Esophagus (tissue), 2 donors: ENCODE measurements around the gene PRPF38B. TPM values are rescaled to one million over a fixed set of nuclear protein-coding genes. Genes with fewer than 3 reads are reported as not detected.

Source experiments
- H3K27ac ChIP-seq, 2 donors: one replicate each; pipeline ENCODE4 v1.5.1; 2013; ENCODE audit warnings: low read depth in 2 of 2, mild to moderate bottlenecking in 2 of 2, inconsistent platforms in 1 of 2, low read length in 1 of 2, moderate library complexity in 1 of 2
- H3K27me3 ChIP-seq, 2 donors: one replicate each; pipeline ENCODE4 v1.6.1; 2013; ENCODE audit warnings: low read length in 2 of 2, control low read depth in 1 of 2, mild to moderate bottlenecking in 1 of 2; ENCODE audit not compliant: insufficient read depth in 2 of 2, control insufficient read depth in 1 of 2
- H3K36me3 ChIP-seq, 2 donors: one replicate each; pipeline ENCODE4 v1.6.1; 2013; ENCODE audit warnings: low read length in 1 of 2; ENCODE audit not compliant: control insufficient read depth in 2 of 2, insufficient read depth in 2 of 2
- H3K4me1 ChIP-seq, 2 donors: one replicate each; pipeline ENCODE4 v1.6.1; 2013; ENCODE audit warnings: low read length in 1 of 2; ENCODE audit not compliant: control insufficient read depth in 2 of 2, insufficient read depth in 2 of 2
- H3K4me3 ChIP-seq, 2 donors: one replicate each; pipeline ENCODE4 v1.5.1; 2013; ENCODE audit warnings: low read length in 2 of 2, mild to moderate bottlenecking in 2 of 2, low read depth in 1 of 2, moderate library complexity in 1 of 2
- H3K9me3 ChIP-seq, 2 donors: one replicate each; pipeline ENCODE4 v1.6.1; 2013; ENCODE audit warnings: mild to moderate bottlenecking in 2 of 2, low read depth in 1 of 2, low read length in 1 of 2, moderate library complexity in 1 of 2; ENCODE audit not compliant: control insufficient read depth in 2 of 2, insufficient read depth in 1 of 2
- WGBS, 2 donors: extraction: QIAGEN DNeasy Blood & Tissue Kit; methylation state at CpG; one replicate each; pipeline ENCODE4 v1.1.7; 2013; 5-methylcytosine and 5-hydroxymethylcytosine counted together
- polyA plus RNA-seq, 2 donors: library from polyadenylated mRNA; stranded (reverse); fragments of 200-250 nt; gene quantifications; one replicate each; pipeline ENCODE4 v1.2.3, GENCODE V29; 2013
- donor health status: healthy with polysubstance abuse.
- donor health status: Bipolar disorder and iron deficiency.

Gene PRPF38B
- polyA plus RNA-seq, 2 donors: 19.2 to 31.2 TPM

GRCh38 chr1:108716437-108717230 is 24.5 kb downstream of the PRPF38B start:
- no peak overlapping the region for H3K4me3 ChIP-seq
- H3K4me1 ChIP-seq: peaks cover 1 to 2% of the 10 kb centered on the region in 2 donors
- no peaks in the 10 kb centered on the region for H3K9me3 ChIP-seq
- no peaks in the 10 kb centered on the region for H3K27me3 ChIP-seq
- 83% methylated on average over 2 of the region's 2 CpGs for WGBS, 2 donors
- H3K36me3 ChIP-seq: no peaks in the 10 kb centered on the region
- no peak overlapping the region for H3K27ac ChIP-seq

DNA sequence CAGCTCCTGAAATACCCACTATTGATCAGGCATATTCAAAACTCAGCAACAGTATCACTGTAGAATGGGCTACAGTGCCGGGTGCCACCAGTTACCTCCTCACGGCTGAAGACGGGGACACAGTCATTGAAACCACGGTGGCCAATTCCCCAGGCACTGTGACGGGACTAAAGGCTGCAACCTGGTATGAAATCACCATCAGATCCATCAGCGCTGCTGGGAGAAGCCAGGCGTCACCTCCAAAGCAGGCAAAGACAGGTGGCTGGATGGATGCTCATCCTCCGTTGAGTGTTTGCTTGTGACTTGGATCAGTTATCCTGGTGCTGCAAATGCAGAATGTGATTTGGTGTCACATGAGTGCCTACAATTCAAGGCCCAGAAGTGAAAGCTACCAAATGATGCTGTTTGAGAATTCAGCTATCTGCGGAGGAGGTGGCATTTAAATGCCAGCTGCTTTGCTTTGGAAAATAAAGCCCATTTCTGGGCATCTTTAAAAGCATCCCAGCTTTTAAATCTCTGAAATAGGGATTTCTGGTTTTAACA is 25.7 kb downstream of the PRPF38B start:
- 91% methylated on average over 9 of the region's 9 CpGs for WGBS, 2 donors
- Histone ChIP-seq H3K27me3 (no peaks in the 10 kb centered on the region), H3K4me3 (no peak overlapping the region), H3K36me3 (no peaks in the 10 kb centered on the region), H3K9me3 (no peaks in the 10 kb centered on the region), H3K27ac (no peak overlapping the region), H3K4me1 (peaks cover 1 to 2% of the 10 kb centered on the region in 2 donors)

GRCh38 chr1:108718927-108719655 is 27.0 kb downstream of the PRPF38B start:
- Histone ChIP-seq H3K27me3 (no peaks in the 10 kb centered on the region), H3K9me3 (no peaks in the 10 kb centered on the region), H3K27ac (no peak overlapping the region), H3K4me1 (peaks cover 1 to 2% of the 10 kb centered on the region in 2 donors), H3K4me3 (no peak overlapping the region), H3K36me3 (no peaks in the 10 kb centered on the region)
- 53 to 60% methylated on average over 6 of the region's 6 CpGs for WGBS, 2 donors

DNA sequence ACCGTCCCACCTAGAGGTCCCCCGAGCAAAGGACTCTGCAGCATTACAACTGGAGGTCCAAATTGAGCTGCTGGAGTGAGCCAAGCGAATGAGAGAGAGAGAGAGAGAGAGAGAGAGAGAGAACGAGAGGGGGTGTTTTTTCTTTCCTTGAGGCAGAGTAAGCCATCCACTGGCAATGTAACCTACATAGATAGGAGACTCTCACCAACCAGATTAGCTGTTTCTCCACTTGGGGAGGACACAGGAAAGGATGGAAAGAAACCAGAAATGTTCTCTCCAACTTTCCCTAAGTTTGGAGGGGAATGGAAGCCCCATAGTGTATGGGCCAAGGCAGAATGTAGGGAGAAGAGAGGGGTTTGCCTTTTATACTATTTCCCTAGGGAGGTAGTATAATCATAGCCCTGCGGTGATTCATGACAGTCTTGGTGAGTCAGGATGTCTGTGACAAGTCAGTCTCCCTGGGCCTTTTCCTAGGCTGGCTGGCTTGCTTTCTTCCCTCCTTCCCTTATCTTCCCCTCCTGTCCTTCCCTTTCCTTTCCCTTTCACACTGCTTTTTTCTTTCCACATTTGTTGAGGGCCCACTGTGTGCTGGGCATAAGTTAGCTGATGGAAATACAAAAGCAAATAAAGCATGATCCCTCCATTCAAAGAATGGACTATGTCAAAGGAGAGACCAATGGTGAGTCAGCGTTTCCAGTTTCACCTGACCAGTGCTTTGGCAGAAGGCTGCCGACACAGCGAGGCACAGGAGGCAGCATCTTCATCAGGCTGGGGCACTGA is 27.7 kb downstream of the PRPF38B start:
- Histone ChIP-seq H3K27ac (no peak overlapping the region), H3K9me3 (no peaks in the 10 kb centered on the region)
- WGBS, 2 donors: 71 to 80% methylated on average over 8 of the region's 8 CpGs

GRCh38 chr1:108722292-108722691 is 30.2 kb downstream of the PRPF38B start:
- peaks cover 1 to 2% of the 10 kb centered on the region in 2 donors for H3K4me1 ChIP-seq
- WGBS, 2 donors: 66 to 67% methylated on average over 6 of the region's 6 CpGs
- no peaks in the 10 kb centered on the region for H3K36me3 ChIP-seq
- H3K9me3 ChIP-seq: no peaks in the 10 kb centered on the region
- no peaks in the 10 kb centered on the region for H3K27me3 ChIP-seq
- H3K4me3 ChIP-seq: no peak overlapping the region
- no peak overlapping the region for H3K27ac ChIP-seq

More for the DNA sequence above, 27.7 kb downstream of the PRPF38B start:
- H3K36me3 ChIP-seq: no peaks in the 10 kb centered on the region
- H3K4me1 ChIP-seq: peaks cover 1 to 2% of the 10 kb centered on the region in 2 donors
- H3K27me3 ChIP-seq: no peaks in the 10 kb centered on the region
- no peak overlapping the region for H3K4me3 ChIP-seq

GRCh38 chr1:108725906-108726305 is 33.8 kb downstream of the PRPF38B start:
- no peaks in the 10 kb centered on the region for H3K9me3 ChIP-seq
- no peaks in the 10 kb centered on the region for H3K36me3 ChIP-seq
- no peak overlapping the region for H3K4me3 ChIP-seq
- H3K27ac ChIP-seq: no peak overlapping the region
- no peaks in the 10 kb centered on the region for H3K4me1 ChIP-seq
- WGBS, 2 donors: 75 to 84% methylated on average over 1 of the region's 1 CpG
- H3K27me3 ChIP-seq: no peaks in the 10 kb centered on the region

DNA sequence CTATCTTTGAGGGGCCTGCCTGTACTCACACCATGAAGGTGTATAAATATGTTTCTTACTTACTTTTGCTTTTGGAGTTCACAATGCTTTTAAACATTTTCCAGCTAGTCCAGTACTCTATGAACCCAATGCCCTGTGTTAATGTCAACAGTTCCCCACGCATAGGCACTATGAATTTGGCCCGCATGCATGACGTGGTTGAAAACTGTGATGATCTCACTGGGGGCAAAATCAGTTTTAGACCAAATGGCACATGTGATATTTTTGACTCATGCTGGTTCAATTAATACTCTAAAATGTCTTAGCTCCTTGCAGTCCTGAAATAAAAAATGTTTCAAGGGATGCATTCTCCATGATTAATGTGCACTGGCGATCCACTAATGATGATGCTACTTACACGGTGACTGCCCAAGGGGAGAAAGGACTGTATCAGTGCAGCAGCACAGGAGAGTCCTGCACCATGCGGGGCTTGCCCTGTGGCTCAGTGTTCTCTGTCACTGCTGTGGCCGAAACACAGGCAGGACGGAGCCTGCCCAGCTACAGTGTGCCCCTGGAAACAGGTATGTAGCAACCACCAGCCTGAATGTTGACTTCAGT is 36.3 kb downstream of the PRPF38B start:
- H3K4me3 ChIP-seq: no peak overlapping the region
- no peaks in the 10 kb centered on the region for H3K27me3 ChIP-seq
- H3K4me1 ChIP-seq: no peaks in the 10 kb centered on the region
- 87 to 90% methylated on average over 8 of the region's 8 CpGs for WGBS, 2 donors
- no peak overlapping the region for H3K27ac ChIP-seq
- no peaks in the 10 kb centered on the region for H3K9me3 ChIP-seq
- no peaks in the 10 kb centered on the region for H3K36me3 ChIP-seq

DNA sequence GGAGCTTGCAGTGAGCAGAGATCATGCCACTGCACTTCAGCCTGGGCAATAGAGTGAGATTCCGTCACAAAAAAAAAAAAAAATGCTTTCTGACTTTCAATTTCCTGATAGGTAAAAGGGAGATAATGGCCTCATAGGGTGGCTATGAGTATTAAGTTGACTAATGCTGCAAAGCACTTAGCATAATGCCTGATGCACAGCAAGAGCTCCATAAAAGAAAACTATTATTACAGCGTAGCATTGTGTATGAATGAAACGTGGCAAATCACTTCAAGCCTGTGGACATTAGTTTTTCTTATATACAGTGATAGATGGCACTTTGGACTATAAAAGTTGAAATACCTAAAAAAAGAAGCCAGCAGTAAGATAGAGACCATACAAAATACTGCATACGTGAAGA is 37.4 kb downstream of the PRPF38B start:
- Histone ChIP-seq H3K27me3 (no peaks in the 10 kb centered on the region), H3K27ac (no peak overlapping the region), H3K36me3 (no peaks in the 10 kb centered on the region), H3K9me3 (no peaks in the 10 kb centered on the region), H3K4me3 (no peak overlapping the region), H3K4me1 (no peaks in the 10 kb centered on the region)
- WGBS, 2 donors: 89 to 92% methylated on average over 4 of the region's 4 CpGs

DNA sequence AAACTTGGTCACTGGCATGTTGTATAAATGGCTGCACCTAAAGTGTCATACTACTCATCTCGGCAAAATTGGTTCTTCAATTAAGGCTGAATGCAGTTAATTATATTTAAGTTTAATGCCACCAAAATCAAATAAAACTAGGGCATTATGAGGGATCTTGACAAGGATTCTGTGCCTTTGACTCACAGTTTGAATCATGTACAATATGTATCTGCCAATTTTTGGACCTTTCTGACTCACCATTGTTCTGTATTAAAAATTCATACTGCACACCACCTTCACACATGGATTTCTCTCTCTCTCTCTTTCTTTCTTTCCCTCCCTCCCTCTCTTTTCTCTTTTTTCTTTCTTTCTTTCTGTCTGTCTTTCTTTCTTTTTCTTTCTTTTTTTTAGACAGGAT is 40.3 kb downstream of the PRPF38B start:
- Histone ChIP-seq H3K9me3 (no peaks in the 10 kb centered on the region), H3K4me3 (no peak overlapping the region), H3K27ac (no peak overlapping the region), H3K27me3 (no peaks in the 10 kb centered on the region), H3K4me1 (no peaks in the 10 kb centered on the region), H3K36me3 (no peaks in the 10 kb centered on the region)
- WGBS, 2 donors: 89 to 94% methylated on average over 1 of the region's 1 CpG
